WERI-Rb-1 (cell line): ENCODE measurements around the gene TPSG1.

ENCODE experiments used
- DNase-seq: peaks from one replicate; pipeline ENCODE4 v3.0.0-alpha.2; 2020
- H3K27ac ChIP-seq: fragments of 250-450 bp; sonication (Bioruptor Pico); 2 replicates; pipeline ENCODE4 v1.5.1; 2020; ENCODE audit warnings: mild to moderate bottlenecking, moderate library complexity
- H3K27me3 ChIP-seq: fragments of 250-450 bp; sonication (Bioruptor Pico); 2 replicates; pipeline ENCODE4 v1.5.1; 2021; ENCODE audit warnings: mild to moderate bottlenecking, low read depth, moderate library complexity; ENCODE audit not compliant: insufficient read depth, severe bottlenecking
- H3K36me3 ChIP-seq: fragments of 250-450 bp; sonication (Bioruptor Pico); 2 replicates; pipeline ENCODE4 v1.5.1; 2020; ENCODE audit warnings: mild to moderate bottlenecking, moderate library complexity
- H3K4me3 ChIP-seq: 2 replicates; pipeline ENCODE4 v1.5.1; 2011; ENCODE audit warnings: low read depth, mild to moderate bottlenecking, control low read depth, low read length
- H3K9me3 ChIP-seq: fragments of 250-450 bp; sonication (Bioruptor Pico); 2 replicates; pipeline ENCODE4 v1.5.1; 2021; ENCODE audit warnings: mild to moderate bottlenecking, moderate library complexity; ENCODE audit not compliant: severe bottlenecking
- CTCF ChIP-seq: IDR thresholded peaks from 2 replicates; pipeline ENCODE4 v1.5.1; 2011; ENCODE audit warnings: low read depth, mild to moderate bottlenecking, control low read depth, inconsistent platforms, low read length

Gene TPSG1

GRCh38 chr16:1177053-1177452 is 48.0 kb downstream of the TPSG1 start:
- Histone ChIP-seq H3K9me3 (no peaks in the 10 kb centered on the region), H3K4me3 (no peak overlapping the region), H3K27me3 (no peaks in the 10 kb centered on the region), H3K27ac (no peak overlapping the region), H3K36me3 (peaks cover 6% of the 10 kb centered on the region; the same call in 1 of the 2 replicates)
- TF ChIP-seq CTCF: no peak
- no peak for DNase-seq

- TF ChIP-seq CTCF: no peak
- peaks cover 12% of the 10 kb centered on the region; the same call in 1 of the 2 replicates for H3K36me3 ChIP-seq
- no peak for DNase-seq
- no peak overlapping the region for H3K27ac ChIP-seq
- H3K27me3 ChIP-seq: no peaks in the 10 kb centered on the region
- no peak overlapping the region for H3K4me3 ChIP-seq
- H3K9me3 ChIP-seq: no peaks in the 10 kb centered on the region
Observed at GRCh38 chr16:1176280-1176897, 48.7 kb downstream of the TPSG1 start.

GRCh38 chr16:1175566-1176279 is 49.3 kb downstream of the TPSG1 start:
- no peak overlapping the region for H3K4me3 ChIP-seq
- no peak overlapping the region for H3K27ac ChIP-seq
- no peak for DNase-seq
- H3K27me3 ChIP-seq: no peaks in the 10 kb centered on the region
- peaks cover 12% of the 10 kb centered on the region; the same call in 1 of the 2 replicates for H3K36me3 ChIP-seq
- no peaks in the 10 kb centered on the region for H3K9me3 ChIP-seq
- no peak for TF ChIP-seq CTCF

GRCh38 chr16:1174477-1175357 is 50.4 kb downstream of the TPSG1 start:
- H3K4me3 ChIP-seq: no peak overlapping the region
- TF ChIP-seq CTCF: no peak
- DNase-seq: no peak
- peaks cover 12% of the 10 kb centered on the region; the same call in 1 of the 2 replicates for H3K36me3 ChIP-seq
- no peak overlapping the region for H3K27ac ChIP-seq
- H3K9me3 ChIP-seq: no peaks in the 10 kb centered on the region
- no peaks in the 10 kb centered on the region for H3K27me3 ChIP-seq

GRCh38 chr16:1173788-1174451 is 51.1 kb downstream of the TPSG1 start:
- TF ChIP-seq CTCF: no peak

More at GRCh38 chr16:1173788-1174451, 51.1 kb downstream of the TPSG1 start:
- Histone ChIP-seq H3K36me3 (peaks cover 12% of the 10 kb centered on the region; the same call in 1 of the 2 replicates), H3K4me3 (no peak overlapping the region), H3K9me3 (no peaks in the 10 kb centered on the region), H3K27ac (no peak overlapping the region), H3K27me3 (no peaks in the 10 kb centered on the region)
- DNase-seq: no peak
